GM23338 (cell line): ENCODE measurements around the gene CLOCK. TPM values are rescaled to one million over a fixed set of nuclear protein-coding genes. Genes with fewer than 3 reads are reported as not detected.

ENCODE experiments used
- ATAC-seq: fragments of 200-7000 bp; cut with Tn5 transposase; 3 replicates; pipeline ENCODE4 v1.9.1; 2020
- DNase-seq: peaks from one replicate; pipeline ENCODE4 v3.0.0-alpha.2; 2015; ENCODE audit warnings: low spot score
- H2AFZ ChIP-seq: fragments of 200-600 bp; sonication (generic); 2 replicates; pipeline ENCODE4 v1.8.0; 2016; ENCODE audit warnings: antibody characterized with exemption, mild to moderate bottlenecking, moderate library complexity
- H3F3A ChIP-seq: fragments of 200-600 bp; sonication (generic); replicated peaks from 2 replicates; pipeline ENCODE4 v1.8.0; 2017; ENCODE audit warnings: antibody characterized with exemption, mixed run types, low read depth
- H3K27ac ChIP-seq: fragments of 200-600 bp; sonication (generic); 2 replicates; pipeline ENCODE4 v1.6.1; 2016; ENCODE audit warnings: low read depth
- H3K27me3 ChIP-seq: fragments of 200-600 bp; sonication (generic); 2 replicates; pipeline ENCODE4 v1.8.0; 2016; ENCODE audit warnings: mild to moderate bottlenecking, mixed run types, moderate library complexity; ENCODE audit not compliant: insufficient read depth
- H3K36me3 ChIP-seq: fragments of 200-600 bp; sonication (generic); 2 replicates; pipeline ENCODE4 v1.8.0; 2016; ENCODE audit warnings: mild to moderate bottlenecking; ENCODE audit not compliant: insufficient read depth
- H3K4me1 ChIP-seq: fragments of 200-600 bp; sonication (generic); 2 replicates; pipeline ENCODE4 v1.8.0; 2016; ENCODE audit warnings: mild to moderate bottlenecking, moderate library complexity; ENCODE audit not compliant: insufficient read depth
- H3K4me2 ChIP-seq: fragments of 200-600 bp; sonication (generic); 2 replicates; pipeline ENCODE4 v1.7.1; 2017; ENCODE audit warnings: mixed run types
- H3K4me3 ChIP-seq: fragments of 200-600 bp; sonication (generic); 2 replicates; pipeline ENCODE4 v1.6.1; 2016; ENCODE audit warnings: mixed run types
- H3K79me2 ChIP-seq: fragments of 200-600 bp; sonication (generic); replicated peaks from 2 replicates; pipeline ENCODE4 v1.8.0; 2017; ENCODE audit warnings: mild to moderate bottlenecking; ENCODE audit not compliant: insufficient read depth
- H3K9me2 ChIP-seq: fragments of 200-600 bp; sonication (generic); 2 replicates; pipeline ENCODE4 v1.8.0; 2017; ENCODE audit not compliant: insufficient read depth
- H4K20me1 ChIP-seq: fragments of 200-600 bp; sonication (generic); replicated peaks from 2 replicates; pipeline ENCODE4 v1.8.0; 2017; ENCODE audit warnings: mild to moderate bottlenecking; ENCODE audit not compliant: insufficient read depth
- H3K27ac Mint-ChIP-seq: 2 replicates; pipeline ENCODE4 v1.8.0; 2020; ENCODE audit warnings: inconsistent platforms, mild to moderate bottlenecking, moderate library complexity, mixed read lengths
- H3K27me3 Mint-ChIP-seq: 3 replicates; pipeline ENCODE4 v1.8.0; 2022; ENCODE audit warnings: low read depth, mild to moderate bottlenecking, moderate library complexity, mixed read lengths, inconsistent platforms; ENCODE audit not compliant: insufficient read depth, poor library complexity
- H3K36me3 Mint-ChIP-seq: 3 replicates; pipeline ENCODE4 v1.8.0; 2021; ENCODE audit warnings: low read depth, mild to moderate bottlenecking, inconsistent platforms, moderate library complexity, mixed read lengths
- H3K4me1 Mint-ChIP-seq: 3 replicates; pipeline ENCODE4 v1.8.0; 2020; ENCODE audit warnings: mild to moderate bottlenecking, inconsistent platforms, mixed read lengths
- H3K4me3 Mint-ChIP-seq: 3 replicates; pipeline ENCODE4 v1.8.0; 2021; ENCODE audit warnings: moderate library complexity, mild to moderate bottlenecking, inconsistent platforms, mixed read lengths
- H3K9me3 Mint-ChIP-seq: 3 replicates; pipeline ENCODE4 v1.8.0; 2020; ENCODE audit warnings: moderate library complexity, mild to moderate bottlenecking, inconsistent platforms, mixed read lengths
- EZH2phosphoT487 ChIP-seq: fragments of 200-600 bp; sonication (generic); IDR thresholded peaks from one replicate; pipeline ENCODE4 v1.8.1; 2018; ENCODE audit warnings: antibody characterized with exemption; ENCODE audit not compliant: unreplicated experiment
- NANOG ChIP-seq: IDR thresholded peaks from 2 replicates; pipeline ENCODE4 v1.6.1; 2016; ENCODE audit warnings: antibody characterized with exemption, borderline replicate concordance
- POLR2AphosphoS5 ChIP-seq: IDR thresholded peaks from 2 replicates; pipeline ENCODE4 v1.6.1; 2016; ENCODE audit warnings: antibody characterized with exemption, low read depth
- REST ChIP-seq: IDR thresholded peaks from one replicate; pipeline ENCODE4 v1.6.1; 2018; ENCODE audit warnings: antibody characterized with exemption; ENCODE audit not compliant: unreplicated experiment
- ZNF114 ChIP-seq: fragments of 250-450 bp; sonication (Bioruptor Pico); IDR thresholded peaks from 2 replicates; pipeline ENCODE4 v1.5.0; 2020; ENCODE audit warnings: mild to moderate bottlenecking, moderate library complexity
- ZNF331 ChIP-seq: fragments of 250-450 bp; sonication (Bioruptor Pico); IDR thresholded peaks from 2 replicates; pipeline ENCODE4 v1.5.0; 2020; ENCODE audit warnings: low read depth, mild to moderate bottlenecking, moderate library complexity
- ZNF462 ChIP-seq: fragments of 250-450 bp; sonication (Bioruptor Pico); IDR thresholded peaks from 2 replicates; pipeline ENCODE4 v1.5.0; 2020; ENCODE audit warnings: mild to moderate bottlenecking, moderate library complexity
- polyA plus RNA-seq: library from polyadenylated mRNA; unstranded; fragments of >200 nt; fragmentation: Nextera tagmentation; extraction: Ambion mirVana; gene quantifications from 2 replicates; pipeline ENCODE4 v1.2.1, GENCODE V29; 2016
- total RNA-seq: library from RNA; depleted of rRNA; stranded (reverse); fragments of >200 nt; shearing (Covaris generic); gene quantifications from 2 replicates; pipeline ENCODE4 v1.2.3, GENCODE V29; 2014

The CLOCK gene
- total and polyA plus RNA-seq, 2 experiments from 2014 or later, result 17.1 to 28.8 TPM

- Histone ChIP-seq H3K4me2 (no peak overlapping the region), H3K4me1 (peaks cover 5% of the 10 kb centered on the region), H3K79me2 (no peaks in the 10 kb centered on the region), H3K9me2 (0 out of 2 replicates have a peak, but pooled peaks cover 4% of the 10 kb centered on the region), H3K4me3 (no peak overlapping the region), H4K20me1 (no peaks in the 10 kb centered on the region), H3K27me3 (no peaks in the 10 kb centered on the region), H3F3A (no peaks in the 10 kb centered on the region), H2AFZ (no peak overlapping the region), H3K36me3 (no peaks in the 10 kb centered on the region), H3K27ac (no peak overlapping the region)
- H3K27me3 Mint-ChIP-seq, result peaks cover 5% of the 10 kb centered on the region
- no peak for TF ChIP-seq ZNF331 (CRISPR knock-in tag)
- no peak for TF ChIP-seq POLR2AphosphoS5
- TF ChIP-seq REST, result no peak
- no peak for TF ChIP-seq ZNF114 (CRISPR knock-in tag)
- TF ChIP-seq ZNF462 (CRISPR knock-in tag), result no peak
- TF ChIP-seq EZH2phosphoT487, result no peak
- no peak for TF ChIP-seq NANOG
- H3K9me3 Mint-ChIP-seq, result peaks cover 3% of the 10 kb centered on the region; the same call in 2 of the 3 replicates
- H3K4me1 Mint-ChIP-seq, result peaks cover 4% of the 10 kb centered on the region
- no peak overlapping the region for H3K27ac Mint-ChIP-seq
- ATAC-seq (no peak), DNase-seq (no peak)
- H3K36me3 Mint-ChIP-seq, result peaks cover 7% of the 10 kb centered on the region; the same call in 2 of the 3 replicates
- no peak overlapping the region for H3K4me3 Mint-ChIP-seq
These were observed 22.3 kb upstream of the CLOCK start for GRCh38 chr4:55568905-55569504.
